Activated T-helper 17 cell treated with anti-CD3 and anti-CD28 coated beads, Interleukin-2, amount 50 U/mL, for 72 hours (primary cell): ENCODE results near the gene CST6. TPM values are rescaled to one million over a fixed set of nuclear protein-coding genes. Genes with fewer than 3 reads are reported as not detected.

Experiments
- ATAC-seq: fragments of 150-1000 bp; cut with Tn5 transposase; replicated peaks from 2 replicates; pipeline ENCODE4 v1.10.0; 2021; ENCODE audit warnings: mild to moderate bottlenecking, moderate library complexity
- H3K27ac Mint-ChIP-seq: one replicate; pipeline ENCODE4 v1.8.0; 2022; ENCODE audit warnings: mixed read lengths
- H3K27me3 Mint-ChIP-seq: one replicate; pipeline ENCODE4 v1.8.0; 2022; ENCODE audit warnings: mixed read lengths
- H3K36me3 Mint-ChIP-seq: one replicate; pipeline ENCODE4 v1.8.0; 2022; ENCODE audit warnings: low read depth, mild to moderate bottlenecking, mixed read lengths
- H3K4me1 Mint-ChIP-seq: one replicate; pipeline ENCODE4 v1.8.0; 2022; ENCODE audit warnings: mixed read lengths
- H3K4me3 Mint-ChIP-seq: one replicate; pipeline ENCODE4 v1.8.0; 2022; ENCODE audit warnings: mild to moderate bottlenecking, mixed read lengths
- H3K9me3 Mint-ChIP-seq: one replicate; pipeline ENCODE4 v1.8.0; 2022; ENCODE audit warnings: mixed read lengths
- total RNA-seq, 2 donors: library from RNA; stranded (reverse); gene quantifications; one replicate each; pipeline ENCODE4 v1.2.3, GENCODE V29; 2022

CST6 gene
- total RNA-seq, 2 donors from 2014 or later: 0.37 TPM; not detected in 1

GRCh38 chr11:66059966-66060680 is 48.3 kb downstream of the CST6 start:
- Mint-ChIP-seq H3K4me1 (peaks cover 31% of the 10 kb centered on the region), H3K27me3 (no peaks in the 10 kb centered on the region), H3K36me3 (peaks cover 100% of the 10 kb centered on the region), H3K27ac (peak overlapping the region; percentile 91), H3K4me3 (peak overlapping the region; percentile 58), H3K9me3 (no peaks in the 10 kb centered on the region)
- no peak for ATAC-seq

DNA sequence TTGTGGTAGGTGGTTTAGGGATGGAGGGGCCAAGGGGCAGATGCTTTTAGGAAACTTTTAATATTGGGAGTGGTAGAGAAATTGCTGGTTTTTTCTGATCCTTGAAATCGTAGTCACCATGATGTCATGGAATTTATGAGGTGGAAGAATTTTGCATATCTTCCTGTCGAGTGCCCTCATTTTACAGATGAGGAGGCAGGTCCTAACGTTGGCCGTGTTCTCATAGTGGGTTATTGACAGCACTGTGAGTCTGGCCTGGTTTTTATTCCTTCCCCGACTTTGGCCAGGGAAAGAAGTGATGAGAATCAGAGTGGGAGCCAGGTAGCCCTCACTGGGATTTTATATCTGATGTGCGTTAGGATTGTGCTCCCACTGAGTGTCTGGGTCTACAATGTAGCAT is 49.5 kb downstream of the CST6 start:
- peaks cover 33% of the 10 kb centered on the region for H3K4me1 Mint-ChIP-seq
- peak; percentile 73 for ATAC-seq
- H3K4me3 Mint-ChIP-seq: peak overlapping the region; percentile 58
- no peaks in the 10 kb centered on the region for H3K9me3 Mint-ChIP-seq
- no peaks in the 10 kb centered on the region for H3K27me3 Mint-ChIP-seq
- peak overlapping the region; percentile 91 for H3K27ac Mint-ChIP-seq
- H3K36me3 Mint-ChIP-seq: peaks cover 100% of the 10 kb centered on the region

DNA sequence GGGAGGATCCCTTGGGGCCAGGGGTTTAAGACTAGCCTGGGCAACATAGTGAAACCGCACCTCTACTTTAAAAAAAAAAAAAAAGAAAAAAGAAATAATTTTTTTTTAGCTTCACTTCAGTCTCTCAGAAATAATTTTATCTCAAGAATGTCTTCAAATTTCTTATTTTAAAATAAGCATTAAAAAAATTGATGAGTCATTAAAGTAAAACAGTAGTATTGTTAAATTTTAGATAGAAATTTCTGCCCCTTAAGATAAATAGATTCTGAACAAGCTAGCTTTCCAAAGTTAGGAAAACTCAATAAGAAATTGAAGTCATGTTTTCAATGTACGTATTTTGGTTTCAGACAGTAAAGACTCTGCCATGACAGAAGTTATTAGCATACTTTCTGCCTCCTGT is 50.6 kb downstream of the CST6 start:
- Mint-ChIP-seq H3K27me3 (no peaks in the 10 kb centered on the region), H3K4me3 (peak overlapping the region; percentile 19), H3K27ac (peak overlapping the region; percentile 72), H3K36me3 (peaks cover 100% of the 10 kb centered on the region), H3K9me3 (no peaks in the 10 kb centered on the region), H3K4me1 (peaks cover 43% of the 10 kb centered on the region)
- ATAC-seq: no peak

Other genes with a start within 250 kb of the CST6 start
- gene AP5B1, start 231.0 kb upstream of the CST6 start, total RNA-seq: 10 to 100 TPM; 17.2 to 21.9 TPM
- under 1 TPM in 1 of 2 donors, not detected in 1; 0.98 TPM for gene OVOL1, start 224.9 kb upstream of the CST6 start, total RNA-seq
- 1 to 10 TPM; 1.6 to 6.6 TPM for gene SNX32, start 178.0 kb upstream of the CST6 start, total RNA-seq
- gene CFL1, start 153.8 kb upstream of the CST6 start, total RNA-seq: 1,000 to 10,000 TPM in 1 of 2 donors, 100 to 1,000 TPM in 1; 682 to 1,566 TPM
- 10 to 100 TPM; 65.2 to 77.2 TPM for gene MUS81, start 151.6 kb upstream of the CST6 start, total RNA-seq
- 10 to 100 TPM; 11.5 to 76.3 TPM for gene EFEMP2, start 139.2 kb upstream of the CST6 start, total RNA-seq
- gene CTSW, start 132.2 kb upstream of the CST6 start, total RNA-seq: 10 to 100 TPM in 1 of 2 donors, 1 to 10 TPM in 1; 5.4 to 23.6 TPM
- gene FIBP, start 123.5 kb upstream of the CST6 start, total RNA-seq: 100 to 1,000 TPM in 1 of 2 donors, 10 to 100 TPM in 1; 75.8 to 102 TPM
- 10 to 100 TPM; 21.0 to 37.2 TPM for gene CCDC85B, start 121.3 kb upstream of the CST6 start, total RNA-seq
- gene FOSL1, start 111.6 kb upstream of the CST6 start, total RNA-seq: 10 to 100 TPM; 18.7 to 24.8 TPM
- 10 to 100 TPM; 20.9 to 30.1 TPM for gene C11orf68, start 92.9 kb upstream of the CST6 start, total RNA-seq
- 10 to 100 TPM; 85.3 to 94.5 TPM for gene DRAP1, start 92.6 kb upstream of the CST6 start, total RNA-seq
- gene TSGA10IP, start 66.5 kb upstream of the CST6 start, total RNA-seq: not detected
- gene SART1, start 50.3 kb upstream of the CST6 start, total RNA-seq: 10 to 100 TPM; 44.7 to 51.3 TPM
- gene EIF1AD, start 9.9 kb upstream of the CST6 start, total RNA-seq: 10 to 100 TPM; 47.6 to 66.3 TPM
- gene BANF1, start 9.5 kb upstream of the CST6 start, total RNA-seq: 100 to 1,000 TPM; 158 to 245 TPM
- gene CATSPER1, start 14.5 kb downstream of the CST6 start, total RNA-seq: 1 to 10 TPM in 1 of 2 donors, not detected in 1; 2.1 TPM
- gene GAL3ST3, start 37.2 kb downstream of the CST6 start, total RNA-seq: under 1 TPM in 1 of 2 donors, not detected in 1; 0.45 TPM
- gene SF3B2, start 40.4 kb downstream of the CST6 start, total RNA-seq: 100 to 1,000 TPM; 201 to 237 TPM
- gene PACS1, start 58.3 kb downstream of the CST6 start, total RNA-seq: 100 to 1,000 TPM in 1 of 2 donors, 10 to 100 TPM in 1; 84.5 to 105 TPM
- gene KLC2, start 245.7 kb downstream of the CST6 start, total RNA-seq: 10 to 100 TPM; 38.3 to 45.2 TPM